ENCODE results near the gene FOLR3.
"Not testable (repeated sequence)": the region's sequence is repeated elsewhere in the genome, so short reads cannot be mapped to it uniquely, and the experiment has no call there.

Gene FOLR3

DNA sequence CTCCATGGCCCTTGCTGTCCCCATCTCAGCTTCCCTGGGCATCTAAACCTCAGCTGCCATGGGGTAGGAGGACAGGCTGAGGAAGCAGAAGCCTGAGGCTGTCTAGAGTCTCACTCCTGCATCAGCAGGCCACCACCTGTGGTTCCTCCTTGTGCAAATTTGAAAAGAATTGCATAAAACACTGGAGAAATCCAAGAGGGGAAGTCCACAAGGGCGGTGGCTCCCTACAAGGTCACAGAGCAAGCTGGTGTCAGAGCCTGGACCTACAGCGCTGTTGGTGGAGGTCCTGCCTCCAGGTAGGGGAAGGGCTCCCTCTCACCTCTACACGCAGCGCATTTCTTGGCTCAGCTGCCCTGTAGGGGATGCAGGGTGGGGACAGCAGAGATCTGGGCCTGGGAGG, at the start of gene FOLR3:
TSS of gene FOLR3 (plus strand) at position 253 of the 400 bp plus-strand sequence. CDS start 228 bp downstream, outside the sequence.
- not testable (repeated sequence) for H3K4me3 ChIP-seq (ENCODE audit: low read length in 2 of 2); H3K27me3 ChIP-seq (ENCODE audit: control insufficient read depth in 1 of 2, insufficient read depth in 2 of 2, low read length in 2 of 2); H3K9ac ChIP-seq (ENCODE audit: low read length in 2 of 2); H3K9me3 ChIP-seq (ENCODE audit: control insufficient read depth in 2 of 2, low read length in 2 of 2); H3K36me3 ChIP-seq (ENCODE audit: control insufficient read depth in 2 of 2, insufficient read depth in 2 of 2, low read length in 2 of 2); H3K4me1 ChIP-seq (ENCODE audit: control insufficient read depth, insufficient read depth, low read length); H3K27ac ChIP-seq (ENCODE audit: low read length)

DNA sequence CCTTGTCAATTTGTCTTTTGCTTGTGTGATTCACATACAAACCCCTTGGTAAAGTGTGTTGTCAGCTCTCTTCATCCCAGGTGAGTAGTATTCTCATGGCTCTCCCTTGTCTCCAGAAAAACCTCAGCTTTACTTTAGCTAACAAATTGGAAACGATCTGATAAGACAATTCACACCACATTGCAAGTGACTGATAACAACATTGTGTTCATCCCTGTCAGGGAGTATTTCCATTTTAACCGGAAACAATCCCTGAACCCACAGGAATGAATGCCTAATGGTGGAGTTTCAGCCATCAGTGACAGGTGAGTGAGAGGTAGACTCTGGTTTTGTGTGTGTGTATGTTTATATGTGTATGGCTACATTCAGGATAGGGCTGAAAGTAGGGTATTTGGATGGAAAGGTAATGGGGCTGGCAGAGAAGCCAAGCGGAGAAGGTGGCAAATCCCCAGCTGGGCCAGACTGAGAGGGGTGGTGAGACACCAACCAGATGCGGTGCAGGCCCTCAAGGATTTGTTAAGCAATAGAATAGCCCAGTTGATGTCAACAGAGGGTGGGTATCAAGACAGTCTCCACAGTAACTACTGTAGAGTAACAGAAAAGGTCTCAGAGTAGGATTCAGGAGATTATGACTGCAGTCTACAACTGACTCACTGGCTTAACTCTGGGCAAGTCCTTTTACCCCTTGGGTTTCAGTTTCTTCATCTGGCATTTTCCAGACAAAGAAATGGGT, 47.3 kb upstream of the FOLR3 start:
- no peak overlapping the region for H3K27ac ChIP-seq (ENCODE audit: low read length)
- H3K36me3 ChIP-seq (ENCODE audit: control insufficient read depth in 2 of 2, insufficient read depth in 2 of 2, low read length in 2 of 2): peaks cover 18% of the 10 kb centered on the region in 2 donors
- H3K9me3 ChIP-seq (ENCODE audit: control insufficient read depth in 2 of 2, low read length in 2 of 2): no peaks in the 10 kb centered on the region

DNA sequence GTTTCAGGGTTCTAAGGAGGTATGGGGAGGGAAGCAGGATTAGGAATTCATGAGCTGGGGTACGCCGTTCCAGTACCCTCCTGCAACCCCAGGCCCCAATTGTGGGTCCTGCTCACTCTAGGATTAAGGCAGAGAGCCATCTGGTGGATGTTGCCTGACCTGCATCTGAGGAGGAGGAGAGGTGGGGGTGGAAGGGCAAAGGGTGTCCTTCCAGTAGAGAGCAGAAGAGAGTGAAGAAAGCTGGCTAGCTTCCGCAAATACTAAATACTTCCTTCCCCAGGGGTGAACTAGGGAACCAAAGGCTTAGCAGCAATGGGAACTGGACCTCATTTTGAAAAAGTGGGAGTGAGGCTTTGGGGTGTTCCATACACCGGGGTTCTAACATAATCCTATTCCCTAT, 44.2 kb upstream of the FOLR3 start:
- Histone ChIP-seq H3K9ac (ENCODE audit: low read length in 2 of 2) (peak overlapping the region; percentile 18 to 47), H3K27ac (ENCODE audit: low read length) (peak overlapping the region; percentile 8), H3K27me3 (ENCODE audit: control insufficient read depth in 1 of 2, insufficient read depth in 2 of 2, low read length in 2 of 2) (no peaks in the 10 kb centered on the region), H3K4me1 (ENCODE audit: control insufficient read depth, insufficient read depth, low read length) (peaks cover 7% of the 10 kb centered on the region), H3K9me3 (ENCODE audit: control insufficient read depth in 2 of 2, low read length in 2 of 2) (no peaks in the 10 kb centered on the region), H3K4me3 (ENCODE audit: low read length in 2 of 2) (no peak overlapping the region), H3K36me3 (ENCODE audit: control insufficient read depth in 2 of 2, insufficient read depth in 2 of 2, low read length in 2 of 2) (peaks cover 25 to 28% of the 10 kb centered on the region in 2 donors)

More for the DNA sequence above, 47.3 kb upstream of the FOLR3 start:
- Histone ChIP-seq H3K27me3 (ENCODE audit: control insufficient read depth in 1 of 2, insufficient read depth in 2 of 2, low read length in 2 of 2) (no peaks in the 10 kb centered on the region), H3K4me3 (ENCODE audit: low read length in 2 of 2) (no peak overlapping the region), H3K4me1 (ENCODE audit: control insufficient read depth, insufficient read depth, low read length) (peaks cover 7% of the 10 kb centered on the region), H3K9ac (ENCODE audit: low read length in 2 of 2) (peak overlapping the region in 1 of 2 donors; percentile 1)

GRCh38 chr11:72098741-72099140, 36.8 kb upstream of the FOLR3 start:
- H3K4me1 ChIP-seq (ENCODE audit: control insufficient read depth, insufficient read depth, low read length): peaks cover 40% of the 10 kb centered on the region
- H3K27ac ChIP-seq (ENCODE audit: low read length): no peak overlapping the region
- peak overlapping the region in 1 of 2 donors; percentile 21 for H3K9ac ChIP-seq (ENCODE audit: low read length in 2 of 2)
- no peaks in the 10 kb centered on the region for H3K27me3 ChIP-seq (ENCODE audit: control insufficient read depth in 1 of 2, insufficient read depth in 2 of 2, low read length in 2 of 2)
- no peak overlapping the region for H3K4me3 ChIP-seq (ENCODE audit: low read length in 2 of 2)
- peaks cover 35 to 54% of the 10 kb centered on the region in 2 donors for H3K36me3 ChIP-seq (ENCODE audit: control insufficient read depth in 2 of 2, insufficient read depth in 2 of 2, low read length in 2 of 2)
- no peaks in the 10 kb centered on the region for H3K9me3 ChIP-seq (ENCODE audit: control insufficient read depth in 2 of 2, low read length in 2 of 2)

GRCh38 chr11:72100009-72100408, 35.5 kb upstream of the FOLR3 start:
- Histone ChIP-seq H3K27me3 (ENCODE audit: control insufficient read depth in 1 of 2, insufficient read depth in 2 of 2, low read length in 2 of 2) (no peaks in the 10 kb centered on the region), H3K9ac (ENCODE audit: low read length in 2 of 2) (peak overlapping the region in 1 of 2 donors; percentile 21), H3K4me1 (ENCODE audit: control insufficient read depth, insufficient read depth, low read length) (peaks cover 42% of the 10 kb centered on the region), H3K9me3 (ENCODE audit: control insufficient read depth in 2 of 2, low read length in 2 of 2) (no peaks in the 10 kb centered on the region), H3K4me3 (ENCODE audit: low read length in 2 of 2) (no peak overlapping the region), H3K27ac (ENCODE audit: low read length) (no peak overlapping the region), H3K36me3 (ENCODE audit: control insufficient read depth in 2 of 2, insufficient read depth in 2 of 2, low read length in 2 of 2) (peaks cover 28 to 48% of the 10 kb centered on the region in 2 donors)

DNA sequence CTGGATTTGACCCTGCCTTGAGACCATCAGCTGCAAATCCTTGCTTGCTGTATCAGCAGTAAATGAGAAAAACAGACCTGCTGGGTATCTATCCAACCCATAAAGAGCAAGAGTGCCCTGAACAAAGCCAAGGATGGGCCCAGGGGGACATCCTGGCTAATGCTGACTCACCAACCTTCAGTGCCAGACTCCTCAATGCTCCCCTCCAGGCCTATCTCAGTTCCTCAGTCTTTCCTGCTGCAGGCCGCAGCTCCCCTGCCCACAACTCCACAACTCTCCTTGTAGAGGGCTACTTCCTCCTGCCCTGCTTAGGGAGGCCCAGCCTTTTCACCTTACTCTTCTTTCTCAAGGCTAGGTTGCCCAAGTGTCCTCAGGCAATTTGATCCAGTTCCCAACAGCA, 35.1 kb upstream of the FOLR3 start:
- Histone ChIP-seq H3K27me3 (ENCODE audit: control insufficient read depth in 1 of 2, insufficient read depth in 2 of 2, low read length in 2 of 2) (no peaks in the 10 kb centered on the region), H3K36me3 (ENCODE audit: control insufficient read depth in 2 of 2, insufficient read depth in 2 of 2, low read length in 2 of 2) (peaks cover 26 to 44% of the 10 kb centered on the region in 2 donors), H3K27ac (ENCODE audit: low read length) (no peak overlapping the region), H3K9me3 (ENCODE audit: control insufficient read depth in 2 of 2, low read length in 2 of 2) (no peaks in the 10 kb centered on the region), H3K4me3 (ENCODE audit: low read length in 2 of 2) (no peak overlapping the region), H3K9ac (ENCODE audit: low read length in 2 of 2) (peak overlapping the region in 1 of 2 donors; percentile 42), H3K4me1 (ENCODE audit: control insufficient read depth, insufficient read depth, low read length) (peaks cover 42% of the 10 kb centered on the region)

DNA sequence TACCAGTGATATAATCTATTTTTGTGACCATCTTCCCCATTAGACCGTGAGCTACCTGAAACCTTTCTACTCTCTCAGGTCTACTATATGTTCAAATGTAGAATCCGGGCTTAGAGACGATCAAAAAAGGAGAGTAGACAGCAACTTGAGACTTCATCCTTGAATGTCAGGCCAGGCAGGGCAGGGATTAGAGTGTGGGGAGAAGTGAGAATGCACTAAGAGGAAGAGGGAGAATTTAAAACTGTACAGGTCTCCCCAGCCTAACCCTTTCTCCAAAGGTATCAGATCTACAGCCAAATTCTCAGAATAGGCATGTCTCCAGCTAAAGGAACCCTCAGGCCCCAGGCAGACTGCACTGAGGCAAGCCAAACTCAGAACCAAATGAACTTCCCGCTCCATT, 33.4 kb upstream of the FOLR3 start:
- Histone ChIP-seq H3K9me3 (ENCODE audit: control insufficient read depth in 2 of 2, low read length in 2 of 2) (no peaks in the 10 kb centered on the region), H3K36me3 (ENCODE audit: control insufficient read depth in 2 of 2, insufficient read depth in 2 of 2, low read length in 2 of 2) (peaks cover 19 to 35% of the 10 kb centered on the region in 2 donors), H3K27me3 (ENCODE audit: control insufficient read depth in 1 of 2, insufficient read depth in 2 of 2, low read length in 2 of 2) (no peaks in the 10 kb centered on the region), H3K4me1 (ENCODE audit: control insufficient read depth, insufficient read depth, low read length) (peaks cover 42% of the 10 kb centered on the region), H3K4me3 (ENCODE audit: low read length in 2 of 2) (peak overlapping the region; percentile 61 to 98), H3K27ac (ENCODE audit: low read length) (peak overlapping the region; percentile 91), H3K9ac (ENCODE audit: low read length in 2 of 2) (peak overlapping the region; percentile 81 to 98)

DNA sequence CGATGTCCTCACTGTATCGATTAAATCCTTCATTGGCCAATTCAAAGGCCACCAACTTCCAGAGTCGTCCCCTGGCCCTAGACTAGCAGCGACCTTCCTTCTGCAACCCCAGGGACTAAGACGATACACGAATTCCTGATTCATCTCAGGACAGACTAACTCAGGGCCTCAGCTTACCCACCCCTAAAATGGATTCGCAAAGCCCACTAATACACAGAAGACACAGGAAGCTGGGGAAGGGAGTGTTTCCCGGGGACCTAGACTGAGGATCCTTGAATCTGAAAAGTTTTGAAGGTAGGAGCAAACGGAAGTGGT, 32.9 kb upstream of the FOLR3 start:
- peak overlapping the region; percentile 91 for H3K27ac ChIP-seq (ENCODE audit: low read length)
- no peaks in the 10 kb centered on the region for H3K27me3 ChIP-seq (ENCODE audit: control insufficient read depth in 1 of 2, insufficient read depth in 2 of 2, low read length in 2 of 2)
- peak overlapping the region; percentile 61 to 98 for H3K4me3 ChIP-seq (ENCODE audit: low read length in 2 of 2)
- H3K9ac ChIP-seq (ENCODE audit: low read length in 2 of 2): peak overlapping the region; percentile 81 to 98
- H3K9me3 ChIP-seq (ENCODE audit: control insufficient read depth in 2 of 2, low read length in 2 of 2): no peaks in the 10 kb centered on the region
- peaks cover 42% of the 10 kb centered on the region for H3K4me1 ChIP-seq (ENCODE audit: control insufficient read depth, insufficient read depth, low read length)
- H3K36me3 ChIP-seq (ENCODE audit: control insufficient read depth in 2 of 2, insufficient read depth in 2 of 2, low read length in 2 of 2): peaks cover 15 to 31% of the 10 kb centered on the region in 2 donors

DNA sequence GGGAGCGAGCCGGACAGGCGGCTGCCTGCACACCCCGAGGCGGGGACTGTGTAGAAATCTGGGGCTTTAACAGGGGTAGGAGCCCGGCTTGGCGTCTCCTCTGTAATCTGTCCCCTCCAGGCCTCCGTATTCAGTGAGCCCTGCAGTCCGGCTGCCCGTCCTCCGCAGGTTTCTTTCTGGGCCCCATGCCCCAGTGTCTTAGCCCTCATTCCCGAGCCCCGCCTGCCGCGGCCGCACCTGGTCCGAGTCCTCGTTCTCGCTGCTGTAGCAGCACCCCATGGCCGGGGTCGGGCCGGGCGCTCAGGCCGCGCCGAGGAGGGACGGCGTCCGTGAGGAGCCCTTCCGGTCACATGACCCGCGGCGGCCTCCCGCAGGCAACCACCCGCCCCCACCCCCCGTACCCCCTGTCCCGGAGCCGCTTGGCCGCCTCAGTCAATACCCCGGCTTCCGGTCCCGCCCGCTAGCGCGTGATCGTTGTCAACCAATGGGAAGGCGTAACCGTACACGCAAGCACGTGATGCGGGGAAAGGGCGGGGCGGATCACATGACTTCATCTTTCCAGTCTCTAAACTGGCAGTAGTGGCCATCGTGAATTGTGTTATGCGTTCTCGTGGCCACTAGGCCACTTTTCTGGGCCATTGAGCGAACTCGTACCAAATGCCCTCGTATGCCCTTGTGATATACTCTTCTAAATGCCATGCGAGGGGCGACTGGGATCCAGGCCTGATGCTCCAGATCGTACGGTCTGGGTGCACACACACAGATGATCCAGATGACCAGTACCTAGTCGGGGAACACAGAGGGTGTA, 32.4 kb upstream of the FOLR3 start, which contains the start of gene LAMTOR1:
TSS of gene LAMTOR1 (minus strand) at position 352 of the 808 bp plus-strand sequence. CDS start at position 279, 73 bp downstream.
- H3K9me3 ChIP-seq (ENCODE audit: control insufficient read depth in 2 of 2, low read length in 2 of 2): no peaks in the 10 kb centered on the region
- H3K36me3 ChIP-seq (ENCODE audit: control insufficient read depth in 2 of 2, insufficient read depth in 2 of 2, low read length in 2 of 2): peaks cover 9 to 26% of the 10 kb centered on the region in 2 donors

DNA sequence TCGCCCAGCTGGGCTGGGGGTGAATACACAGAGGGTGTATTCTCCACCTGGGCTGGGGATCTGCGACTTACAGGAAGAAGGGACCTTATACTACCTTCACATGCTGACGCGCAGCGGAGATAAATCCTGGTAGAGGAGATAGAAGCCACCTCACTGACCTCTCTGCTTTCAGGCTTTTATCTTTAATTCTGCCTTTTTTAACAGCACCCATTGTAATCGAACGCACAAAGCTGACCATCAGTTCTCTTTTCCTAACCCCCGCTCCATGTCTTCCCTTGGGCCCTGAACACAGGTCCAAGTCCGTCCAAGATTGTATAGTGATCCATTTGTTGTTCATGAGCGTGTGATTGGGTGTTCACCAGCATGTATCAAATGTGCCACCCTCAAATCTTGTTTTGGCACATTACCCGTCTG, 31.8 kb upstream of the FOLR3 start:
- Histone ChIP-seq H3K4me3 (ENCODE audit: low read length in 2 of 2) (peak overlapping the region; percentile 77 to 80), H3K4me1 (ENCODE audit: control insufficient read depth, insufficient read depth, low read length) (peaks cover 42% of the 10 kb centered on the region), H3K9me3 (ENCODE audit: control insufficient read depth in 2 of 2, low read length in 2 of 2) (no peaks in the 10 kb centered on the region), H3K36me3 (ENCODE audit: control insufficient read depth in 2 of 2, insufficient read depth in 2 of 2, low read length in 2 of 2) (peaks cover 3 to 20% of the 10 kb centered on the region in 2 donors), H3K27ac (ENCODE audit: low read length) (peak overlapping the region; percentile 94), H3K27me3 (ENCODE audit: control insufficient read depth in 1 of 2, insufficient read depth in 2 of 2, low read length in 2 of 2) (no peaks in the 10 kb centered on the region), H3K9ac (ENCODE audit: low read length in 2 of 2) (peak overlapping the region; percentile 73 to 77)

More for the DNA sequence above, 32.4 kb upstream of the FOLR3 start, which contains the start of gene LAMTOR1:
- Histone ChIP-seq H3K4me1 (ENCODE audit: control insufficient read depth, insufficient read depth, low read length) (peaks cover 42% of the 10 kb centered on the region), H3K27ac (ENCODE audit: low read length) (peak within 1 kb of the TSS; percentile 94), H3K27me3 (ENCODE audit: control insufficient read depth in 1 of 2, insufficient read depth in 2 of 2, low read length in 2 of 2) (no peaks in the 10 kb centered on the region), H3K4me3 (ENCODE audit: low read length in 2 of 2) (peak within 1 kb of the TSS; percentile 80 to 98), H3K9ac (ENCODE audit: low read length in 2 of 2) (peak within 1 kb of the TSS; percentile 81 to 98)

Measured in stomach smooth muscle (tissue), 2 donors.